Measurements from ENCODE around the gene ANTXR1.

ANTXR1 gene

GRCh38 chr2:69076601-69077000, 63.6 kb downstream of the ANTXR1 start:
- no peak for FAIRE-seq

GRCh38 chr2:69077252-69077950, 64.4 kb downstream of the ANTXR1 start:
- no peak for FAIRE-seq

GRCh38 chr2:69080071-69080470, 67.1 kb downstream of the ANTXR1 start:
- no peak for FAIRE-seq

- FAIRE-seq, result no peak
Measured at GRCh38 chr2:69081001-69081580, 68.1 kb downstream of the ANTXR1 start.

- FAIRE-seq, result no peak
Measured at GRCh38 chr2:69081757-69082156, 68.8 kb downstream of the ANTXR1 start.

GRCh38 chr2:69082430-69082997, 69.5 kb downstream of the ANTXR1 start:
- FAIRE-seq, result no peak

GRCh38 chr2:69083235-69083748, 70.3 kb downstream of the ANTXR1 start:
- FAIRE-seq, result no peak

- FAIRE-seq, result no peak
Measured at GRCh38 chr2:69084492-69084891, 71.5 kb downstream of the ANTXR1 start.

- FAIRE-seq, result no peak
Measured at GRCh38 chr2:69086466-69086865, 73.5 kb downstream of the ANTXR1 start.

- FAIRE-seq, result no peak
Measured at GRCh38 chr2:69087211-69087911, 74.4 kb downstream of the ANTXR1 start.

- no peak for FAIRE-seq
Measured at GRCh38 chr2:69087912-69088240, 74.9 kb downstream of the ANTXR1 start.

GRCh38 chr2:69088466-69088865, 75.5 kb downstream of the ANTXR1 start:
- FAIRE-seq, result no peak

GRCh38 chr2:69089266-69089665, 76.3 kb downstream of the ANTXR1 start:
- no peak for FAIRE-seq

GRCh38 chr2:69089998-69090397, 77.0 kb downstream of the ANTXR1 start:
- FAIRE-seq, result no peak

- no peak for FAIRE-seq
Measured at GRCh38 chr2:69090820-69091219, 77.8 kb downstream of the ANTXR1 start.

- FAIRE-seq, result no peak
Measured at GRCh38 chr2:69092857-69093256, 79.9 kb downstream of the ANTXR1 start.

- no peak for FAIRE-seq
Measured at GRCh38 chr2:69095305-69095704, 82.3 kb downstream of the ANTXR1 start.

GRCh38 chr2:69096326-69097095, 83.5 kb downstream of the ANTXR1 start:
- no peak for FAIRE-seq

- no peak for FAIRE-seq
Measured at GRCh38 chr2:69097148-69097610, 84.2 kb downstream of the ANTXR1 start.

- no peak for FAIRE-seq
Measured at GRCh38 chr2:69097891-69098655, 85.1 kb downstream of the ANTXR1 start.

GRCh38 chr2:69099541-69099940, 86.6 kb downstream of the ANTXR1 start:
- no peak for FAIRE-seq

- FAIRE-seq, result no peak
Measured at GRCh38 chr2:69100220-69100723, 87.3 kb downstream of the ANTXR1 start.
